Measurements from ENCODE around the gene ANO7.

The ANO7 gene, protein sequence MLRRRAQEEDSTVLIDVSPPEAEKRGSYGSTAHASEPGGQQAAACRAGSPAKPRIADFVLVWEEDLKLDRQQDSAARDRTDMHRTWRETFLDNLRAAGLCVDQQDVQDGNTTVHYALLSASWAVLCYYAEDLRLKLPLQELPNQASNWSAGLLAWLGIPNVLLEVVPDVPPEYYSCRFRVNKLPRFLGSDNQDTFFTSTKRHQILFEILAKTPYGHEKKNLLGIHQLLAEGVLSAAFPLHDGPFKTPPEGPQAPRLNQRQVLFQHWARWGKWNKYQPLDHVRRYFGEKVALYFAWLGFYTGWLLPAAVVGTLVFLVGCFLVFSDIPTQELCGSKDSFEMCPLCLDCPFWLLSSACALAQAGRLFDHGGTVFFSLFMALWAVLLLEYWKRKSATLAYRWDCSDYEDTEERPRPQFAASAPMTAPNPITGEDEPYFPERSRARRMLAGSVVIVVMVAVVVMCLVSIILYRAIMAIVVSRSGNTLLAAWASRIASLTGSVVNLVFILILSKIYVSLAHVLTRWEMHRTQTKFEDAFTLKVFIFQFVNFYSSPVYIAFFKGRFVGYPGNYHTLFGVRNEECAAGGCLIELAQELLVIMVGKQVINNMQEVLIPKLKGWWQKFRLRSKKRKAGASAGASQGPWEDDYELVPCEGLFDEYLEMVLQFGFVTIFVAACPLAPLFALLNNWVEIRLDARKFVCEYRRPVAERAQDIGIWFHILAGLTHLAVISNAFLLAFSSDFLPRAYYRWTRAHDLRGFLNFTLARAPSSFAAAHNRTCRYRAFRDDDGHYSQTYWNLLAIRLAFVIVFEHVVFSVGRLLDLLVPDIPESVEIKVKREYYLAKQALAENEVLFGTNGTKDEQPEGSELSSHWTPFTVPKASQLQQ

DNA sequence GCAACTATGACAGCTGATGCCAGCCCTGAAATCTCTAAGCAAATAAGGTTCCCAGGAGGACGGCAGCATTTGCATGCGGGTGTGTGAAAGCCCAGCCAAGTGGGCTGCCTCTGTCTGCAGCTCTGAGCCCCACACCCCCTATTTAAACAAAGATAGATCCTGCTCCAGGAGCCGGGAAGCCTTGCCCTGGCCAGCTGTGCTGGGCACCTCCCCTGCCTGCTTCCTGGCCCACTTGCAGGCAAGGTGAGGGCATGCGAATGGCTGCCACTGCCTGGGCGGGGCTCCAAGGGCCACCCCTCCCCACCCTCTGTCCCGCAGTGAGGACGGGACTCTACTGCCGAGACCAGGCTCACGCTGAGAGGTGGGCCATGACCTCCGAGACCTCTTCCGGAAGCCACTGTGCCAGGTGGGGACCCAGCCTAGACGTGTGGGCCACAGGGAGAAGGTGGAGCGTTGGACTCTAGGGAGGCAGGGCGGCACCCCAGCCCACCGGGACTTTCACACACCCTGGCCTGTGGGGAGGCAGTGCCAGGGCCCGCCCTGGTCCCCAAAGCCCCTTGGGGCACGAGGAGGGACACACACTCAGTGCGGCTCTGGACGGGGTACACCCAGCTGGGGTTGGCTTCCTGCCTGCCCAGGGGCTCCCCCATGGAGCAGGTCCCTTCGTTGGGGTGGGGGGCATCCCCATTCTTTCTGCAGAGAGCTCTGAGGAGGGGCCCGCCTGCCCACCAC is at the start of gene ANO7:
Gene ANO7 (plus strand): TSS at position 317 of the 732 bp plus-strand sequence. CDS start 1,387 bp downstream, outside the sequence.
- no peak for DNase-seq (ENCODE audit: low read depth in 1 of 2, low spot score in 1 of 2)

- no peak for DNase-seq (ENCODE audit: low read depth in 1 of 2, low spot score in 1 of 2)
These were observed 48.7 kb upstream of the ANO7 start for GRCh38 chr2:241139531-241140444.

GRCh38 chr2:241140445-241140840 is 48.0 kb upstream of the ANO7 start:
- DNase-seq (ENCODE audit: low read depth in 1 of 2, low spot score in 1 of 2), result no peak

- DNase-seq (ENCODE audit: low read depth in 1 of 2, low spot score in 1 of 2), result no peak
These were observed 47.2 kb upstream of the ANO7 start for GRCh38 chr2:241141214-241141770.

DNA sequence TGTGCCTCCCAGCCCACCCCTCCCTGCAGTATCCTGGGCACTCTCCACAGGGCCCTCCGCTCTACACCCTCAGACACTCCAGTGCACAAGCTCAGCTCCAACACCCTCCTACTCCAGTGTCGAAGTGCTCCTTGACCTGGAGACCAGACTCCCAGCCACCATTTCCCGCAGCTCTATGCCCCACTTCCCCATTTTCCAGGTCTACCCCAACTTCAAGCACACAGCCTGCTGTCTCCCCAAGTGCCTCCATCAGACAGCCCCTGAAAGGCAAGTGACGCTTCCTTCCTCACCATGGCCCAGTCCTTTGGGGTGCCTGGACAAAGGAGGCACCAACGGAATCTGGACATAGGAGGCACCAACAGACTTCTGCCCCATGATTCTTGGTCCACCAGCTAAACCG is 46.4 kb upstream of the ANO7 start:
- no peak for DNase-seq (ENCODE audit: low read depth in 1 of 2, low spot score in 1 of 2)

GRCh38 chr2:241142593-241142992 is 45.9 kb upstream of the ANO7 start:
- DNase-seq (ENCODE audit: low read depth in 1 of 2, low spot score in 1 of 2), result no peak

DNA sequence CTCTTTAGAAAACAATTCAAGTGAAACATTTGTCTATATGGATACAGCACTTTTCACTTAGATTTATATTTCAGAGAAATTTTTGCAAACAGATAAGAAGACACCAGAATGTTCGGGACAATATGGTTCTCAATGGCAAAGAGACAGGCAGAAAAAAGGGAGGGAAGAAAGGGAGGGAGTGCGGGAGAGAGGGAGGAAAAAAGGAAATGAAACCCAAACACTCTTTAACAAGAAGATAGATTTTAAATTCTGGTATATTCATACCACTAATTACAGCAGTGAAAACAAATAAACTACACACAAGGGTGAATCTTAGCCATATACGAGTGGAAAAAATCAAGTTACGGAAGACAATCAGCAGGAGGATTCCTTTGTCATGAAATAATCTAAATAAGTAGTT is 42.2 kb upstream of the ANO7 start:
- no peak for DNase-seq (ENCODE audit: low read depth in 1 of 2, low spot score in 1 of 2)

GRCh38 chr2:241147336-241147735 is 41.1 kb upstream of the ANO7 start:
- DNase-seq (ENCODE audit: low read depth in 1 of 2, low spot score in 1 of 2), result no peak

DNA sequence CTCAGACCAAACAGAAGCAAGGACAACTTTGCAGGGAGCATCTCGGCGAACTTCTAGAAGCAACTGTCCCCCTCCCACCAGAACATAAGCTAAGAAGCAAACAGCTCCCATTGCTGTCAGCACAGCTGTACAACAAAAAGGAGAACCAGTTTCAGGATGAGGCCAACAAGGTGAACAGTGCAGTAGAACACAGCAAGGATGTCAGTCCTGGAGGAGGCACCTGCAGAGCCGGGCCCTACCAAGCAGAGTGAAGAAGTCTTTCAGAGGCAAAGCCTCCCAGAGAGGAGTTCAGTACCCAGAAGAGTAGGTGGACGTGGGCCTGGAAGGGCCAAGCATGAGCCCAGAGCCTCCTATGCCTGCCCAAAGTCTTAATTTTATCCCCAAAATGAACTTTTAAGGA is 40.2 kb upstream of the ANO7 start:
- DNase-seq (ENCODE audit: low read depth in 1 of 2, low spot score in 1 of 2), result no peak

DNA sequence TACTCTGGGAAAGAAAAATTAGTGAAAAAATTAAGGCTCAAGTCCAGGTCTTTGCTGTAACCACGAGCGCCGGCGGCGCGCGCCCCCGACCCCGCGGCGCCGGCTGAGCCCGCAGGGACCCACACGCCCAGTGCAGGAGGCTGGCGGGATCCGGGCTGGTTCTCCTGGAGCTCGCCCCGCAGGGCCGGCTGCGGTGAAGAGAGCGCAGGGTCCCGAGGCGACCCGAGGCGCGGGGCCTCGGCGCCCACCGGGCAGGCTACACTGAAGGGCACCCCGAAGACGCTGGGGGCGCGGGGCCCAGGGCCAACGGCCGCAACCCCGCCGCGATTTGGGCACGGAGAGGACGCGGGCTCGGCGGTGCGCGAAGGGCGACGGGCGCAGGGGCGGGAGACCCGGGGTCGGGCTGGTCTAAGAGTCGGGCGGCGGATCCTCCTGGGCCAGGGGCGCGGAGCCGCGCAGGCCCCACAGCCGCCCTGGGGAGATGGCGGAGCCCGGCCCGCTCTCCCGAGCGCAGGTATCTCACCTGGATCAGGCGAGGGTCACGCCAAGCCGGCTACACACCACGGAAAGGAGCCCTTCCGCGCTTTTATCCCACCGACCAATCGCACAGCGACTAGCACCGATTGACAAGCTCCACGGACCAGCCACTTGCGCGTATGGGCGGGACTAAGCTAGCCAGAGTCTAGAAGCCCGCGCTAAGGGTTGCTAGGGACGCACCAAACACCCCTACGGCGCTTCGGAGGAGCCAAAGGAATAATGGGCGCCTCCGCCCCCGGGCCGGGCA is 39.4 kb upstream of the ANO7 start, which contains the start of gene PASK:
Gene PASK (minus strand): TSS at position 582 of the 784 bp plus-strand sequence. CDS start 6,440 bp downstream, outside the sequence.
- peak; percentile 77 to 79 for DNase-seq (ENCODE audit: low read depth in 1 of 2, low spot score in 1 of 2)

DNA sequence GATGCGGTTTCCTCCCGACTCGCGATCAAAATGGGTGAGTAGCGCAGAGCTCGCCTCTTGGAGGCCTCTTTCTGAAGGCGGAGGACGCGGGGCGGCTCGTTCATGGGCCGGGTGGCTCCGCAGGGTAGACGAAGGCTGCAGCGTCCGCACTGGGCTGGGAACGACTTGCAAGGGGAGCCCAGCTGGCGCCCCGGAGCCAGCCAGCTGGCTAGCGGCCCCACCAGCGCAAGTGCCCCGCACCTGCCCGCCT is 38.9 kb upstream of the ANO7 start:
- no peak for DNase-seq (ENCODE audit: low read depth in 1 of 2, low spot score in 1 of 2)

GRCh38 chr2:241149925-241150659 is 38.4 kb upstream of the ANO7 start, which contains the start of gene PPP1R7:
Gene PPP1R7 (plus strand): TSS chr2:241150467. CDS start chr2:241150496, 29 bp downstream.
- peak; percentile 91 for DNase-seq (ENCODE audit: low read depth in 1 of 2, low spot score in 1 of 2)

DNA sequence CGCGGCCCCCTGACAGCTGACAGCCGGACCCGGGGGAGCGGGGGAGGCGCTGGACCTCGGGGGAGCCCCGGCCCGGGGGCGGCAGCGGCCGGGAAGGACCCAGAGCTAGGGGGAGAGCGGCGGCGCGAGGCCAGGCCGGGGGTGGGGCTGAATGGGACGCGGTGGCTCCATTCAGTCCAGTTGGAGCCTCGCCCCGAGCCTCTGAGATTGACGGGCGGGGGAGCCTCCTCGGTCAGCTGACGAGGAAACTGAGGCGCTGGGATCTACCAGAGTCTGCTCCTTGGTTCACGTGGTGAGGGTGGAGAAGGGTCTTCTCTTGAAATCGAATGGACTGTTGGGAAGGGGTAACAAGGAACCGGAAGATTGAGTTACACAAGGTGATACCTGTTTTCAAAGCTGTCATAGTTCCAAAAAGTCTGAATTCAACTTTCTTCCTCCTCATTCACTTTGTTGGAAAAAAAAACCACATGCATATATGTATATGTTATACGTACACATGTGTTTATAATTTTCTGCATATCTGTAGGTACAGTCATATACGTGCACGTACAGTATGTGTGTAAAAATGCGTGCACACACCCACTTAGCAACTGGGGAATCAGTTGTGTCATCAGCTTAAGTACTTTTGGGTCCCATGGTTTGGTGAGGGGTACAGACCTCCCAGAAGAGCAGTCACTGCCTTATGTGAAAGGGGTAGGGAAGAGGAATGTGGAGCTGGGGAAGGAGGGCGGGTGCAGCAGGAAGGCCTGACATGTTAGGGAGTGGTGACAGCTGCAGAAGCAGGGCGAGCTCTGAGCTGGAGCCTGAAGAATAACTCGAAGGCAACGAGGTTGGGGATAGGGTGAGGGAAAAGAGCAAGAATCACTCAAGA is 37.6 kb upstream of the ANO7 start:
- no peak for DNase-seq (ENCODE audit: low read depth in 1 of 2, low spot score in 1 of 2)

DNA sequence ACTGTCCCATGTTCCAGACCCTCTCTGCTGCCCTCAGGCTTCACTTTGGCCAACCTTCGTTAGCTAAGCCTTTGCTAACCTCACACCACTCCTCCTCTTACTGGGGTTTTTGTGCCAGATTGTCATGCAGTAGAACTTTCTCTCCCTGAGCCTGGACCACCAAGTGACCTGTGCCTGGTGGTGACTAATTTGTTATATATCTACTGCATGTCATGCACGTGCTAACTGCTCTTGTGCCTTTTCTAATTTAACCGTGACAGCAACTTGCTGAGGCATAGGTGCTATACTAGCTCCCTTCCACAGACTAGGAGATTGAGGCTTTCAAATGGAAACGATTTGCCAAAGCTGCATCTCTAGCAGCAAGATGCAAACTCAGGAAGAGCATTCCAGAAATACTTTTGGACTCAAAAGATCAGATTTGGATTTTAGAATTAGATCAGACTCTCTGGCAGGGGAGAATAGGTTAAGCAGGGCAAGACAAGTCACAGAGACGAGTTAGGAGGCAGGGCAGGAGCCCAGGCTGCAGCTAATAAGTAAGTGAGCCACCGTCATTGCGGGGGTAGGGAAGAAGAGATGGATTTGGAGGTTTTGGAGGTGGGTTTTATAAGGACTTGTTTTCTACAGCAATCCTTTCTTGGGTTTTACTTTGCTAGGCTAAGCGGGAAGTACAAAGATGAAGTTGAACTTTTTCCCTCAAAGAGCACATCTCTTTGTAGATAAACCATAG is 36.4 kb upstream of the ANO7 start:
- DNase-seq (ENCODE audit: low read depth in 1 of 2, low spot score in 1 of 2), result no peak

- no peak for DNase-seq (ENCODE audit: low read depth in 1 of 2, low spot score in 1 of 2)
These were observed 34.9 kb upstream of the ANO7 start for GRCh38 chr2:241153616-241154015.

GRCh38 chr2:241154915-241155314 is 33.6 kb upstream of the ANO7 start:
- DNase-seq (ENCODE audit: low read depth in 1 of 2, low spot score in 1 of 2), result no peak

- no peak for DNase-seq (ENCODE audit: low read depth in 1 of 2, low spot score in 1 of 2)
These were observed 32.5 kb upstream of the ANO7 start for GRCh38 chr2:241155936-241156335.
